A549 (cell line): ENCODE measurements around the gene GNRH2. TPM values are rescaled to one million over a fixed set of nuclear protein-coding genes. Genes with fewer than 3 reads are reported as not detected.

Source experiments
- BHLHE40 ChIP-seq: IDR thresholded peaks from 2 replicates; pipeline ENCODE4 v1.6.1; 2012; ENCODE audit warnings: low read depth, low read length, inconsistent platforms
- CBX8 ChIP-seq: fragments of 200-600 bp; sonication (generic); IDR thresholded peaks from 2 replicates; pipeline ENCODE4 v1.6.1; 2016
- CHD4 ChIP-seq: fragments of 200-600 bp; sonication (generic); IDR thresholded peaks from 2 replicates; pipeline ENCODE4 v1.6.1; 2016; ENCODE audit warnings: antibody characterized with exemption, mild to moderate bottlenecking, borderline replicate concordance
- EHF ChIP-seq: fragments of 250-450 bp; sonication (Bioruptor Pico); IDR thresholded peaks from 2 replicates; pipeline ENCODE4 v1.5.0; 2020; ENCODE audit warnings: mild to moderate bottlenecking
- EHMT2 ChIP-seq: fragments of 200-600 bp; sonication (generic); IDR thresholded peaks from 2 replicates; pipeline ENCODE4 v1.6.1; 2016; ENCODE audit warnings: antibody characterized with exemption, low read depth, mild to moderate bottlenecking, moderate library complexity
- ELK1 ChIP-seq: fragments of 150-350 bp; IDR thresholded peaks from 2 replicates; pipeline ENCODE4 v1.6.1; 2014; ENCODE audit warnings: low read depth, mild to moderate bottlenecking, low read length
- FOSL2 ChIP-seq, 2 experiments: fragments of 450-650 bp in 1 of 2; fragments of >200 bp in 1 of 2; sonication (Bioruptor Twin) in 1 of 2; formaldehyde crosslinking; IDR thresholded peaks; 2 replicates each; pipeline versions ENCODE4 v1.5.0 to v1.6.1; 2016 to 2020; ENCODE audit warnings: mild to moderate bottlenecking in 1 of 2, moderate library complexity in 1 of 2
- HDAC2 ChIP-seq: fragments of 200-600 bp; sonication (generic); IDR thresholded peaks from 2 replicates; pipeline ENCODE4 v1.6.1; 2016
- HES2 ChIP-seq: fragments of >200 bp; sonication (Bioruptor Twin); formaldehyde crosslinking; IDR thresholded peaks from 2 replicates; pipeline ENCODE4 v1.6.1; 2016
- HEYL ChIP-seq: fragments of 250-450 bp; sonication (Bioruptor Pico); IDR thresholded peaks from 2 replicates; pipeline ENCODE4 v1.8.0; 2021; ENCODE audit warnings: mild to moderate bottlenecking, moderate library complexity
- HMGXB4 ChIP-seq: fragments of 250-450 bp; sonication (Bioruptor Pico); IDR thresholded peaks from 2 replicates; pipeline ENCODE4 v1.5.0; 2021; ENCODE audit warnings: mild to moderate bottlenecking, moderate library complexity, borderline replicate concordance
- HOXA7 ChIP-seq: fragments of 250-450 bp; sonication (Bioruptor Pico); IDR thresholded peaks from 2 replicates; pipeline ENCODE4 v1.5.0; 2020; ENCODE audit warnings: mild to moderate bottlenecking, moderate library complexity
- JUN ChIP-seq, 2 experiments: fragments of >200 bp; sonication (Bioruptor Twin); formaldehyde crosslinking; IDR thresholded peaks; 2 replicates in 1 of 2; 3 replicates in 1 of 2; pipeline ENCODE4 v1.6.1; 2016 to 2017
- JUNB ChIP-seq: fragments of >200 bp; sonication (Bioruptor Twin); formaldehyde crosslinking; IDR thresholded peaks from 2 replicates; pipeline ENCODE4 v1.6.1; 2016
- KDM5A ChIP-seq: fragments of 200-600 bp; sonication (generic); IDR thresholded peaks from 2 replicates; pipeline ENCODE4 v1.6.1; 2016; ENCODE audit warnings: antibody characterized with exemption, mild to moderate bottlenecking
- MAX ChIP-seq: IDR thresholded peaks from 2 replicates; pipeline ENCODE4 v1.6.1; 2012
- MYC ChIP-seq: IDR thresholded peaks from 2 replicates; pipeline ENCODE4 v1.6.1; 2012; ENCODE audit warnings: mild to moderate bottlenecking, inconsistent platforms, low read length, improper control_type of control experiment, borderline replicate concordance
- NR3C1 ChIP-seq: fragments of >200 bp; sonication (Bioruptor Twin); formaldehyde crosslinking; IDR thresholded peaks from 3 replicates; pipeline ENCODE4 v1.6.1; 2017
- PBX3 ChIP-seq: IDR thresholded peaks from 2 replicates; pipeline ENCODE4 v1.6.1; 2012
- POLR2AphosphoS2 ChIP-seq: conservative IDR thresholded peaks from 2 replicates; pipeline ENCODE4 v1.6.1; 2012; ENCODE audit warnings: low read length, improper control_type of control experiment, inconsistent platforms
- RAD21 ChIP-seq, 2 experiments: fragments of >200 bp in 1 of 2; sonication (Bioruptor Twin) in 1 of 2; formaldehyde crosslinking in 1 of 2; IDR thresholded peaks in 1 of 2; conservative IDR thresholded peaks in 1 of 2; 2 replicates in 1 of 2; 3 replicates in 1 of 2; pipeline ENCODE4 v1.6.1; 2012 to 2018; ENCODE audit warnings: inconsistent platforms in 1 of 2
- RARB ChIP-seq: fragments of 250-450 bp; sonication (Bioruptor Pico); IDR thresholded peaks from 2 replicates; pipeline ENCODE4 v1.8.0; 2021; ENCODE audit warnings: mild to moderate bottlenecking, moderate library complexity
- REST ChIP-seq: fragments of 200-600 bp; sonication (generic); IDR thresholded peaks from 2 replicates; pipeline ENCODE4 v1.6.1; 2016; ENCODE audit warnings: antibody characterized with exemption, mild to moderate bottlenecking, moderate library complexity
- RFX5 ChIP-seq: fragments of 450-650 bp; IDR thresholded peaks from 2 replicates; pipeline ENCODE4 v1.7.1; 2014; ENCODE audit warnings: antibody characterized with exemption, mild to moderate bottlenecking, moderate library complexity
- RNF2 ChIP-seq: fragments of 200-600 bp; sonication (generic); IDR thresholded peaks from 2 replicates; pipeline ENCODE4 v1.6.1; 2016; ENCODE audit warnings: low read depth, mild to moderate bottlenecking, antibody characterized with exemption, moderate library complexity, borderline replicate concordance
- SREBF2 ChIP-seq: fragments of 450-650 bp; IDR thresholded peaks from 2 replicates; pipeline ENCODE4 v1.6.1; 2014; ENCODE audit warnings: mild to moderate bottlenecking, moderate library complexity
- TFCP2L1 ChIP-seq: fragments of 250-450 bp; sonication (Bioruptor Pico); IDR thresholded peaks from 2 replicates; pipeline ENCODE4 v1.5.0; 2021; ENCODE audit warnings: mild to moderate bottlenecking
- USF2 ChIP-seq: fragments of 450-650 bp; IDR thresholded peaks from 2 replicates; pipeline ENCODE4 v1.6.1; 2014; ENCODE audit warnings: antibody characterized with exemption
- ZFP36 ChIP-seq: fragments of 450-650 bp; IDR thresholded peaks from 2 replicates; pipeline ENCODE4 v1.6.1; 2014; ENCODE audit warnings: borderline replicate concordance; ENCODE audit not compliant: partially characterized antibody
- ZNF302 ChIP-seq: fragments of 250-450 bp; sonication (Bioruptor Pico); IDR thresholded peaks from 2 replicates; pipeline ENCODE4 v1.9.0; 2021; ENCODE audit warnings: inconsistent platforms, mild to moderate bottlenecking, moderate library complexity
- polyA plus RNA-seq, 4 experiments: library from polyadenylated mRNA; depleted of rRNA in 3 of 4; stranded (reverse); fragments of >200 nt; fragmentation: RNase III in 1 of 4; extraction: RNeasy Plus Mini Kit Qiagen cat#74134 plus additional on column Dnase treatment in 1 of 4; gene quantifications; 2 replicates in 3 of 4; 3 replicates in 1 of 4; pipeline ENCODE4 v1.2.3, GENCODE V29; 2011 to 2017

Gene GNRH2
- polyA plus RNA-seq, 2 of the 4 experiments (the other 2 are of a cell fraction), result 0.12 TPM; not detected in 1

- TF ChIP-seq CHD4 (no peak), FOSL2 (IDR thresholded peaks at IDR 0.05) (no peak), FOSL2 (CRISPR knock-in tag; IDR thresholded peaks at IDR 0.05) (no peak), HES2 (no peak), JUNB (no peak), POLR2AphosphoS2 (0 out of 2 replicates have a peak, but pooled peaks have one; percentile 51), KDM5A (peak; percentile 42; the same call in 1 of the 2 replicates), HOXA7 (CRISPR knock-in tag) (no peak), MYC (peak; percentile 44; the same call in 1 of the 2 replicates), HMGXB4 (CRISPR knock-in tag) (peak; percentile 69; the same call in 1 of the 2 replicates), ZNF302 (no peak), USF2 (no peak), JUN (IDR thresholded peaks at IDR 0.05) (peak; percentile 88 to 96; a peak in 3 of 5 replicates), MAX (peak; percentile 92), ELK1 (no peak), EHMT2 (no peak), RAD21 (conservative IDR thresholded peaks at IDR 0.05 in 1 of 2, IDR thresholded peaks at IDR 0.05 in 1 of 2) (no peak), TFCP2L1 (CRISPR knock-in tag) (no peak), PBX3 (no peak), RNF2 (no peak), HDAC2 (peak; percentile 77; the same call in 1 of the 2 replicates), NR3C1 (no peak), ZFP36 (no peak), SREBF2 (no peak), CBX8 (no peak), HEYL (CRISPR knock-in tag) (no peak), RARB (CRISPR knock-in tag) (no peak), RFX5 (no peak), REST (peak; percentile 17; the same call in 1 of the 2 replicates), BHLHE40 (no peak), EHF (CRISPR knock-in tag) (no peak)
- TF ChIP-seq, all 56 proteins: peak for 14
Measured at GRCh38 chr20:3045816-3046676, 2.6 kb downstream of the GNRH2 start, which contains the start of gene MRPS26 (continued).
